Astrocyte of the cerebellum (primary cell): ENCODE measurements around the gene SLC38A11.
"Not testable (repeated sequence)": the region's sequence is repeated elsewhere in the genome, so short reads cannot be mapped to it uniquely, and the experiment has no call there.

ENCODE experiments used
- DNase-seq: peaks from one replicate; pipeline ENCODE4 v3.0.0-alpha.2; 2011; ENCODE audit warnings: low read depth
- H3K4me3 ChIP-seq: 2 replicates; pipeline ENCODE4 v1.5.1; 2011; ENCODE audit warnings: mild to moderate bottlenecking, low read depth, low read length, moderate library complexity
- CTCF ChIP-seq: IDR thresholded peaks from 2 replicates; pipeline ENCODE4 v1.5.1; 2012; ENCODE audit warnings: low read length, low read depth, moderate library complexity, mild to moderate bottlenecking; ENCODE audit errors: missing control alignments
- in situ Hi-C: cut with HindIII; loops from 2 replicates; pipeline ENCODE4 v1.10.0; 2017; ENCODE audit warnings: low sequenced_read_pairs

Gene SLC38A11

GRCh38 chr2:164986027-164986426 lies 30.7 kb upstream of the SLC38A11 start:
- DNase-seq, in situ Hi-C loops, H3K4me3 ChIP-seq: not testable (repeated sequence)

GRCh38 chr2:164984428-164984827 lies 29.1 kb upstream of the SLC38A11 start:
- no peak for TF ChIP-seq CTCF
- no peak overlapping the region for H3K4me3 ChIP-seq
- in situ Hi-C loops: no loop called here
- DNase-seq: no peak

- DNase-seq: no peak
- TF ChIP-seq CTCF: no peak
- H3K4me3 ChIP-seq: no peak overlapping the region
- in situ Hi-C loops: no loop called here
Observed at GRCh38 chr2:164981217-164981990, 26.1 kb upstream of the SLC38A11 start.

GRCh38 chr2:164980688-164981087 lies 25.4 kb upstream of the SLC38A11 start:
- H3K4me3 ChIP-seq, DNase-seq, in situ Hi-C loops: not testable (repeated sequence)

DNA sequence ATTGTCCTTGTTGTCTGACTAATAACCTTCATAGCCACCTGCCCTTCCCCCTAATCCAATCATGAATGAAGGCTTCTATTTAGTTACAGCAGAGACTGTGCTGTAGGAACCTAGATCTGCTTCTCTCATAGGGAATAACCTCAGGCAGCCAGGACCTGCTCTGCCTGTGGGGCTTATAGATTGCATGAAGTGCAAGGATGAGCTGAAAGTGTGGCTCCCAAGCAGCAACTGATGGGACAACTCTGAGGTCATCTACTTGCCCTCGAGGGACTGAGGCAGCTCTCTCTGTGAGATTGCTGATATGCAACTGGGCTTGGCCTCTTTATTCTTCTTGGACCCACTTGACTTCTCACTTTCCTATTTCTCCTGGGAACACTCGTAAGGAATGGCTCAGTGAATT lies 23.8 kb upstream of the SLC38A11 start:
- TF ChIP-seq CTCF: no peak
- DNase-seq: no peak
- no peak overlapping the region for H3K4me3 ChIP-seq
- in situ Hi-C loops: no loop called here

GRCh38 chr2:164976875-164977470 lies 21.6 kb upstream of the SLC38A11 start:
- DNase-seq, in situ Hi-C loops, H3K4me3 ChIP-seq: not testable (repeated sequence)

- H3K4me3 ChIP-seq: no peak overlapping the region
- no peak for TF ChIP-seq CTCF
- no peak for DNase-seq
- in situ Hi-C loops: no loop called here
Observed at GRCh38 chr2:164976301-164976700, 21.0 kb upstream of the SLC38A11 start.

- H3K4me3 ChIP-seq: no peak overlapping the region
- TF ChIP-seq CTCF: no peak
- DNase-seq: no peak
- in situ Hi-C loops: no loop called here
Observed at GRCh38 chr2:164975891-164976290, 20.6 kb upstream of the SLC38A11 start.
